OCI-LY7 (cell line): ENCODE results near the gene FARP2.

Experiments
- EZH2phosphoT487 ChIP-seq: fragments of 200-600 bp; sonication (generic); IDR thresholded peaks from 2 replicates; pipeline ENCODE4 v1.6.1; 2018; ENCODE audit warnings: low read depth, borderline replicate concordance, mild to moderate bottlenecking, mixed run types, antibody characterized with exemption, low read length, moderate library complexity, mixed read lengths
- TF ChIP-seq, protein P1 (sequence below): fragments of 200-600 bp; sonication (generic); conservative IDR thresholded peaks from 2 replicates; pipeline ENCODE4 v1.5.1; 2014; ENCODE audit warnings: mild to moderate bottlenecking, antibody characterized with exemption, low read length, moderate library complexity, mixed read lengths

DNA sequence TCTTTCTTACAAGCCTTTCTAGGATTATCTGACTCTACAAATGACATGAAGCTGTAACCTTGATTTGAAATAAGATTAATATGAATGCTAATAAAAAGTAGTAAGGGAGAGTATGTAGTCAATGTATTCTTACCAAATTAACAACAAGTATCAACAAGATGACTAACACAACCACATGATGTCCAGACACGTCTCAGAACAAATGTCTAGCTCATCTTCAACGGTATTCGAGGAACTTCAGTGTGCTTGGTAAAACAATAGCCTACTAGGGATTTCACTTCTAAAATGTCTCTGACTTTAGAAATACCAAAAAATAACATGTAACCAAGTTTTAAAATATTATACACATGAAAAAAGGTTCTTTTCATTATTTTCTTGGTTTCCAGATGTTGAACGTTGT is 44.0 kb upstream of the FARP2 start:
- TF ChIP-seq, protein P1, sequence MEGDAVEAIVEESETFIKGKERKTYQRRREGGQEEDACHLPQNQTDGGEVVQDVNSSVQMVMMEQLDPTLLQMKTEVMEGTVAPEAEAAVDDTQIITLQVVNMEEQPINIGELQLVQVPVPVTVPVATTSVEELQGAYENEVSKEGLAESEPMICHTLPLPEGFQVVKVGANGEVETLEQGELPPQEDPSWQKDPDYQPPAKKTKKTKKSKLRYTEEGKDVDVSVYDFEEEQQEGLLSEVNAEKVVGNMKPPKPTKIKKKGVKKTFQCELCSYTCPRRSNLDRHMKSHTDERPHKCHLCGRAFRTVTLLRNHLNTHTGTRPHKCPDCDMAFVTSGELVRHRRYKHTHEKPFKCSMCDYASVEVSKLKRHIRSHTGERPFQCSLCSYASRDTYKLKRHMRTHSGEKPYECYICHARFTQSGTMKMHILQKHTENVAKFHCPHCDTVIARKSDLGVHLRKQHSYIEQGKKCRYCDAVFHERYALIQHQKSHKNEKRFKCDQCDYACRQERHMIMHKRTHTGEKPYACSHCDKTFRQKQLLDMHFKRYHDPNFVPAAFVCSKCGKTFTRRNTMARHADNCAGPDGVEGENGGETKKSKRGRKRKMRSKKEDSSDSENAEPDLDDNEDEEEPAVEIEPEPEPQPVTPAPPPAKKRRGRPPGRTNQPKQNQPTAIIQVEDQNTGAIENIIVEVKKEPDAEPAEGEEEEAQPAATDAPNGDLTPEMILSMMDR: no peak
- TF ChIP-seq EZH2phosphoT487: no peak
